HepG2 (cell line): ENCODE data around the gene HS3ST3B1. TPM values are rescaled to one million over a fixed set of nuclear protein-coding genes. Genes with fewer than 3 reads are reported as not detected.

ENCODE experiments used
- CHD2 ChIP-seq: IDR thresholded peaks from 2 replicates; pipeline ENCODE4 v1.6.1; 2011; ENCODE audit warnings: low read depth, low read length, improper control_type of control experiment
- ELF1 ChIP-seq: sonication (generic); formaldehyde crosslinking; IDR thresholded peaks from 2 replicates; pipeline ENCODE4 v1.4.0; 2020; ENCODE audit warnings: missing genetic modification reagents
- GATAD2A ChIP-seq: IDR thresholded peaks from 2 replicates; pipeline ENCODE4 v1.6.1; 2016
- MAZ ChIP-seq, 2 experiments: sonication (generic) in 1 of 2; formaldehyde crosslinking in 1 of 2; IDR thresholded peaks; 2 replicates each; pipeline versions ENCODE4 v1.5.0 to v1.6.1; 2012 to 2020; ENCODE audit warnings: low read depth in 2 of 2, mild to moderate bottlenecking in 2 of 2, borderline replicate concordance in 1 of 2, improper control_type of control experiment in 1 of 2, low read length in 1 of 2, missing genetic modification reagents in 1 of 2, moderate library complexity in 1 of 2
- POLR2A ChIP-seq, 2 experiments: IDR thresholded peaks; 2 replicates each; pipeline ENCODE4 v1.6.1; 2011; ENCODE audit warnings: low read depth in 2 of 2, low read length in 2 of 2, mild to moderate bottlenecking in 1 of 2, moderate library complexity in 1 of 2; ENCODE audit not compliant: insufficient read depth in 1 of 2
- SAP130 ChIP-seq: IDR thresholded peaks from 2 replicates; pipeline ENCODE4 v1.6.1; 2016; ENCODE audit warnings: low read depth
- SATB2 ChIP-seq: sonication (generic); formaldehyde crosslinking; IDR thresholded peaks from 2 replicates; pipeline ENCODE4 v1.5.0; 2020; ENCODE audit warnings: missing genetic modification reagents
- TARDBP ChIP-seq: sonication (generic); formaldehyde crosslinking; IDR thresholded peaks from 2 replicates; pipeline ENCODE4 v1.8.0; 2022; ENCODE audit warnings: mild to moderate bottlenecking, missing genetic modification reagents
- TCF12 ChIP-seq, 2 experiments: fragments of 450-650 bp in 1 of 2; sonication (generic) in 1 of 2; formaldehyde crosslinking in 1 of 2; IDR thresholded peaks; 2 replicates each; pipeline versions ENCODE4 v1.6.1 to v1.8.0; 2017 to 2022; ENCODE audit warnings: antibody characterized with exemption in 1 of 2, mild to moderate bottlenecking in 1 of 2, missing genetic modification reagents in 1 of 2, moderate library complexity in 1 of 2
- YEATS4 ChIP-seq: sonication (generic); formaldehyde crosslinking; IDR thresholded peaks from 2 replicates; pipeline ENCODE4 v1.4.0; 2020; ENCODE audit warnings: missing genetic modification reagents, borderline replicate concordance
- ZC3H4 ChIP-seq: sonication (generic); formaldehyde crosslinking; IDR thresholded peaks from 2 replicates; pipeline ENCODE4 v1.4.0; 2020; ENCODE audit warnings: missing genetic modification reagents, borderline replicate concordance
- ZNF143 ChIP-seq: sonication (generic); formaldehyde crosslinking; IDR thresholded peaks from 2 replicates; pipeline ENCODE4 v1.4.0; 2020; ENCODE audit warnings: missing genetic modification reagents
- ZNF232 ChIP-seq: sonication (generic); formaldehyde crosslinking; IDR thresholded peaks from 2 replicates; pipeline ENCODE4 v1.4.0; 2020; ENCODE audit warnings: missing genetic modification reagents, borderline replicate concordance
- ZNF235 ChIP-seq: sonication (generic); formaldehyde crosslinking; IDR thresholded peaks from 2 replicates; pipeline ENCODE4 v1.8.1; 2023; ENCODE audit warnings: mild to moderate bottlenecking, missing genetic modification reagents, borderline replicate concordance
- ZNF598 ChIP-seq: sonication (generic); formaldehyde crosslinking; IDR thresholded peaks from 2 replicates; pipeline ENCODE4 v1.5.1; 2020; ENCODE audit warnings: mild to moderate bottlenecking, missing genetic modification reagents, borderline replicate concordance
- polyA plus RNA-seq, 8 experiments: library from polyadenylated mRNA; depleted of rRNA in 3 of 8; stranded (reverse) in 7 of 8; unstranded in 1 of 8; fragments of >200 nt; fragmentation: Illumina TruSeq in 4 of 8; extraction: Trizol in 4 of 8; gene quantifications; 2 replicates each; pipeline versions ENCODE4 v1.2.1 to v1.2.3, GENCODE V29; 2011 to 2016; ENCODE audit warnings: low read depth in 4 of 8, missing spikeins in 1 of 8, mixed read lengths in 1 of 8; ENCODE audit not compliant: insufficient read depth in 1 of 8
- total RNA-seq, 5 experiments: library from RNA; depleted of rRNA; stranded (reverse); fragments of >200 nt; fragmentation: Illumina TruSeq; extraction: Trizol; gene quantifications; 2 replicates each; pipeline ENCODE4 v1.2.3, GENCODE V29; 2016; ENCODE audit warnings: low read depth in 1 of 5
- TF ChIP-seq, protein P1 (sequence below): sonication (generic); IDR thresholded peaks from 2 replicates; pipeline ENCODE4 v1.6.1; 2016; ENCODE audit warnings: low read depth, borderline replicate concordance
- TF ChIP-seq, protein P2 (sequence below): sonication (generic); formaldehyde crosslinking; IDR thresholded peaks from 2 replicates; pipeline ENCODE4 v1.9.0; 2021; ENCODE audit warnings: missing genetic modification reagents, mild to moderate bottlenecking, borderline replicate concordance
- TF ChIP-seq, protein P3 (sequence below): sonication (generic); formaldehyde crosslinking; IDR thresholded peaks from 2 replicates; pipeline ENCODE4 v1.5.0; 2020; ENCODE audit warnings: missing genetic modification reagents
- TF ChIP-seq, protein P4 (sequence below): sonication (generic); formaldehyde crosslinking; conservative IDR thresholded peaks from 2 replicates; pipeline ENCODE4 v1.5.0; 2020; ENCODE audit warnings: missing genetic modification reagents
- TF ChIP-seq, protein P5 (sequence below): sonication (generic); formaldehyde crosslinking; conservative IDR thresholded peaks from 2 replicates; pipeline ENCODE4 v1.8.0; 2022; ENCODE audit warnings: mild to moderate bottlenecking, moderate library complexity, missing genetic modification reagents
- TF ChIP-seq, protein P6 (sequence below): sonication (generic); formaldehyde crosslinking; IDR thresholded peaks from 2 replicates; pipeline ENCODE4 v1.4.0; 2020; ENCODE audit warnings: mild to moderate bottlenecking, missing genetic modification reagents

The HS3ST3B1 gene
- total and polyA plus RNA-seq, 2 of the 13 experiments (the other 11 are each of a cell fraction or from before 2014, with no cell fraction given): 15.7 to 39.5 TPM

DNA sequence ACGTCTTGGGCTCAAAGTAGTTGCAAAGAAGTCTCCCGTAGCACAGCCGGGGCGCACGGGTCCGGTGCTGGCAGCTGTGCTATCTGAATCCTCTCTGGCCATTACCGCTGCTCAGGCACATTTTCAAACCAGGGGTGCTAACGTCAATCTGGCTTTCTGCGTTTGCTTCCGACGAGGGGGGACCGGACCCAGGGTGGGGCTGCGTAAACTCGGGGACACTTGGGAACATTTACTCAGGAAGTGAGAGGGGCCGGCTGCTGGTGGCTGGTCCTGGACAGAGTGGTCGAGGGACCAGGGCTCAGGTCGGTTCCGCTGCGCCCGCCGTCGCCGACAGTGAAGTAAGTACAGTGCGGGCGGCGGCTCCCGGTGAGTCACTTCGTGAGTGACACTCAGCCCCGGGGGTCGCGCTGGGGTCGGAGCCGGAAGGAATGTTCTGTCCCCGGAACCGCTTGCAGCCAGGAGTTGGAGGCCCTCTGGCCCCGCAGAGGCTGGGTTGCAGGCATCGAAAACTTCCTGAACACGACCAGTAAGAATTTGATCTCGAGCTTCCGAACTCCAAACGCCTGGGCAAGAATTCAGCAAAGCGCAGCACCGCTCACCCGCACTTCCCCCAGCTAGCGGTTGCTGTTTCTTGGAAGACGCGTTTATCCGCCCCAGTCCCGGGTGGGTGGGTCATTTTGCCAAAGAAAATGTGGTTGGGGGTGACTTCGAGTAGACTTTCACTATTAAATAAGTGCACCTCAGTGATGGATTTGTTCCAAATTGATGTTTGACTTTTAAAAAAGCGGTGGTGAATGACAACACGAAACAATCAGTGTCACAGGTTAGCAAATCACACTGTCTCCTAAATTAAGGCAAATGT lies 1.4 kb upstream of the HS3ST3B1 start (continued):
- TF ChIP-seq SATB2 (CRISPR knock-in tag) (peak; percentile 24; the same call in 1 of the 2 replicates), TCF12 (IDR thresholded peaks at IDR 0.05) (no peak), TCF12 (CRISPR knock-in tag; IDR thresholded peaks at IDR 0.05) (0 out of 2 replicates have a peak, but pooled peaks have one; percentile 43), YEATS4 (CRISPR knock-in tag) (peak; percentile 18; the same call in 1 of the 2 replicates), ZNF143 (no peak), TARDBP (no peak), ZC3H4 (no peak), ZNF235 (0 out of 2 replicates have a peak, but pooled peaks have one; percentile 65), MAZ (IDR thresholded peaks at IDR 0.05; ENCODE audit: borderline replicate concordance, low read depth, low read length) (no peak), MAZ (CRISPR knock-in tag; IDR thresholded peaks at IDR 0.05; ENCODE audit: low read depth) (0 out of 2 replicates have a peak, but pooled peaks have one; percentile 17), POLR2A (IDR thresholded peaks at IDR 0.05; ENCODE audit: insufficient read depth in 1 of 2, low read depth in 2 of 2, low read length in 2 of 2) (0 out of 4 replicates have a peak, but pooled peaks of 1 of the 2 experiments have one; percentile 52), SAP130 (CRISPR knock-in tag) (peak; percentile 74; the same call in 1 of the 2 replicates), GATAD2A (CRISPR knock-in tag) (peak; percentile 61; the same call in 1 of the 2 replicates), ZNF232 (peak; percentile 51; the same call in 1 of the 2 replicates), ZNF598 (peak; percentile 69; the same call in 1 of the 2 replicates), ELF1 (CRISPR knock-in tag) (peak; percentile 43; the same call in 1 of the 2 replicates), CHD2 (no peak)
- TF ChIP-seq, protein P1, sequence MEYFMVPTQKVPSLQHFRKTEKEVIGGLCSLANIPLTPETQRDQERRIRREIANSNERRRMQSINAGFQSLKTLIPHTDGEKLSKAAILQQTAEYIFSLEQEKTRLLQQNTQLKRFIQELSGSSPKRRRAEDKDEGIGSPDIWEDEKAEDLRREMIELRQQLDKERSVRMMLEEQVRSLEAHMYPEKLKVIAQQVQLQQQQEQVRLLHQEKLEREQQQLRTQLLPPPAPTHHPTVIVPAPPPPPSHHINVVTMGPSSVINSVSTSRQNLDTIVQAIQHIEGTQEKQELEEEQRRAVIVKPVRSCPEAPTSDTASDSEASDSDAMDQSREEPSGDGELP: no peak
- TF ChIP-seq, protein P2, sequence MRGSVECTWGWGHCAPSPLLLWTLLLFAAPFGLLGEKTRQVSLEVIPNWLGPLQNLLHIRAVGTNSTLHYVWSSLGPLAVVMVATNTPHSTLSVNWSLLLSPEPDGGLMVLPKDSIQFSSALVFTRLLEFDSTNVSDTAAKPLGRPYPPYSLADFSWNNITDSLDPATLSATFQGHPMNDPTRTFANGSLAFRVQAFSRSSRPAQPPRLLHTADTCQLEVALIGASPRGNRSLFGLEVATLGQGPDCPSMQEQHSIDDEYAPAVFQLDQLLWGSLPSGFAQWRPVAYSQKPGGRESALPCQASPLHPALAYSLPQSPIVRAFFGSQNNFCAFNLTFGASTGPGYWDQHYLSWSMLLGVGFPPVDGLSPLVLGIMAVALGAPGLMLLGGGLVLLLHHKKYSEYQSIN (CRISPR knock-in tag): no peak
- TF ChIP-seq, protein P3, sequence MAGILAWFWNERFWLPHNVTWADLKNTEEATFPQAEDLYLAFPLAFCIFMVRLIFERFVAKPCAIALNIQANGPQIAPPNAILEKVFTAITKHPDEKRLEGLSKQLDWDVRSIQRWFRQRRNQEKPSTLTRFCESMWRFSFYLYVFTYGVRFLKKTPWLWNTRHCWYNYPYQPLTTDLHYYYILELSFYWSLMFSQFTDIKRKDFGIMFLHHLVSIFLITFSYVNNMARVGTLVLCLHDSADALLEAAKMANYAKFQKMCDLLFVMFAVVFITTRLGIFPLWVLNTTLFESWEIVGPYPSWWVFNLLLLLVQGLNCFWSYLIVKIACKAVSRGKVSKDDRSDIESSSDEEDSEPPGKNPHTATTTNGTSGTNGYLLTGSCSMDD: no peak
- TF ChIP-seq, protein P4, sequence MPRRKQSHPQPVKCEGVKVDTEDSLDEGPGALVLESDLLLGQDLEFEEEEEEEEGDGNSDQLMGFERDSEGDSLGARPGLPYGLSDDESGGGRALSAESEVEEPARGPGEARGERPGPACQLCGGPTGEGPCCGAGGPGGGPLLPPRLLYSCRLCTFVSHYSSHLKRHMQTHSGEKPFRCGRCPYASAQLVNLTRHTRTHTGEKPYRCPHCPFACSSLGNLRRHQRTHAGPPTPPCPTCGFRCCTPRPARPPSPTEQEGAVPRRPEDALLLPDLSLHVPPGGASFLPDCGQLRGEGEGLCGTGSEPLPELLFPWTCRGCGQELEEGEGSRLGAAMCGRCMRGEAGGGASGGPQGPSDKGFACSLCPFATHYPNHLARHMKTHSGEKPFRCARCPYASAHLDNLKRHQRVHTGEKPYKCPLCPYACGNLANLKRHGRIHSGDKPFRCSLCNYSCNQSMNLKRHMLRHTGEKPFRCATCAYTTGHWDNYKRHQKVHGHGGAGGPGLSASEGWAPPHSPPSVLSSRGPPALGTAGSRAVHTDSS: no peak
- TF ChIP-seq, protein P5, sequence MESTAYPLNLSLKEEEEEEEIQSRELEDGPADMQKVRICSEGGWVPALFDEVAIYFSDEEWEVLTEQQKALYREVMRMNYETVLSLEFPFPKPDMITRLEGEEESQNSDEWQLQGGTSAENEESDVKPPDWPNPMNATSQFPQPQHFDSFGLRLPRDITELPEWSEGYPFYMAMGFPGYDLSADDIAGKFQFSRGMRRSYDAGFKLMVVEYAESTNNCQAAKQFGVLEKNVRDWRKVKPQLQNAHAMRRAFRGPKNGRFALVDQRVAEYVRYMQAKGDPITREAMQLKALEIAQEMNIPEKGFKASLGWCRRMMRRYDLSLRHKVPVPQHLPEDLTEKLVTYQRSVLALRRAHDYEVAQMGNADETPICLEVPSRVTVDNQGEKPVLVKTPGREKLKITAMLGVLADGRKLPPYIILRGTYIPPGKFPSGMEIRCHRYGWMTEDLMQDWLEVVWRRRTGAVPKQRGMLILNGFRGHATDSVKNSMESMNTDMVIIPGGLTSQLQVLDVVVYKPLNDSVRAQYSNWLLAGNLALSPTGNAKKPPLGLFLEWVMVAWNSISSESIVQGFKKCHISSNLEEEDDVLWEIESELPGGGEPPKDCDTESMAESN (CRISPR knock-in tag): 0 out of 2 replicates have a peak, but pooled peaks have one; percentile 29
- TF ChIP-seq, protein P6, sequence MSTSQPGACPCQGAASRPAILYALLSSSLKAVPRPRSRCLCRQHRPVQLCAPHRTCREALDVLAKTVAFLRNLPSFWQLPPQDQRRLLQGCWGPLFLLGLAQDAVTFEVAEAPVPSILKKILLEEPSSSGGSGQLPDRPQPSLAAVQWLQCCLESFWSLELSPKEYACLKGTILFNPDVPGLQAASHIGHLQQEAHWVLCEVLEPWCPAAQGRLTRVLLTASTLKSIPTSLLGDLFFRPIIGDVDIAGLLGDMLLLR (CRISPR knock-in tag): 0 out of 2 replicates have a peak, but pooled peaks have one; percentile 55
